Liver (tissue), 9 donors: ENCODE measurements around the gene RFPL1. TPM values are rescaled to one million over a fixed set of nuclear protein-coding genes. Genes with fewer than 3 reads are reported as not detected.
"Not testable (repeated sequence)": the region's sequence is repeated elsewhere in the genome, so short reads cannot be mapped to it uniquely, and the experiment has no call there.

Experiments
- DNase-seq: peaks from one replicate; pipeline ENCODE4 v3.0.0-alpha.2; 2017; ENCODE audit warnings: low spot score
- H3K27ac ChIP-seq, 2 donors: one replicate each; pipeline ENCODE4 v1.7.0; 2013; ENCODE audit warnings: inconsistent platforms in 2 of 2, low read length in 2 of 2, control low read depth in 1 of 2, low read depth in 1 of 2, mild to moderate bottlenecking in 1 of 2
- H3K27me3 ChIP-seq, 4 donors: one replicate each; pipeline versions ENCODE4 v1.6.1 to v1.7.0; 2013; ENCODE audit warnings: low read length in 3 of 4, inconsistent platforms in 1 of 4, mild to moderate bottlenecking in 1 of 4, moderate library complexity in 1 of 4; ENCODE audit not compliant: control insufficient read depth in 4 of 4, insufficient read depth in 4 of 4
- H3K36me3 ChIP-seq, 4 donors: one replicate each; pipeline versions ENCODE4 v1.6.1 to v1.7.0; 2013; ENCODE audit warnings: low read length in 3 of 4, mild to moderate bottlenecking in 3 of 4, low read depth in 1 of 4, moderate library complexity in 1 of 4; ENCODE audit not compliant: control insufficient read depth in 4 of 4, insufficient read depth in 3 of 4
- H3K4me1 ChIP-seq, 4 donors: one replicate each; pipeline versions ENCODE4 v1.6.1 to v1.7.0; 2013; ENCODE audit warnings: low read length in 3 of 4, mild to moderate bottlenecking in 3 of 4, moderate library complexity in 1 of 4; ENCODE audit not compliant: control insufficient read depth in 4 of 4, insufficient read depth in 4 of 4
- H3K4me3 ChIP-seq, 3 donors: one replicate each; pipeline versions ENCODE4 v1.6.1 to v1.7.0; 2013; ENCODE audit warnings: low read length in 3 of 3, control low read depth in 1 of 3, low read depth in 1 of 3, mild to moderate bottlenecking in 1 of 3
- H3K9ac ChIP-seq, 2 donors: one replicate each; pipeline ENCODE4 v1.7.0; 2013; ENCODE audit warnings: low read length in 2 of 2, mild to moderate bottlenecking in 2 of 2, moderate library complexity in 2 of 2, control low read depth in 1 of 2, low read depth in 1 of 2
- H3K9me3 ChIP-seq, 4 donors: one replicate each; pipeline versions ENCODE4 v1.6.1 to v1.7.0; 2013; ENCODE audit warnings: low read length in 3 of 4; ENCODE audit not compliant: control insufficient read depth in 4 of 4
- FOXA1 ChIP-seq: IDR thresholded peaks from 2 replicates; pipeline ENCODE4 v1.6.1; 2016; ENCODE audit warnings: antibody characterized with exemption
- FOXA2 ChIP-seq: IDR thresholded peaks from 2 replicates; pipeline ENCODE4 v1.6.1; 2016; ENCODE audit warnings: antibody characterized with exemption
- GABPA ChIP-seq, 2 donors: IDR thresholded peaks in 1 of 2; conservative IDR thresholded peaks in 1 of 2; 2 replicates each; pipeline ENCODE4 v1.6.1; 2016; ENCODE audit warnings: antibody characterized with exemption in 2 of 2, mild to moderate bottlenecking in 1 of 2, moderate library complexity in 1 of 2
- HNF4A ChIP-seq, 2 donors: conservative IDR thresholded peaks; 2 replicates each; pipeline ENCODE4 v1.6.1; 2016; ENCODE audit warnings: antibody characterized with exemption in 2 of 2, mild to moderate bottlenecking in 2 of 2
- HNF4G ChIP-seq: IDR thresholded peaks from 2 replicates; pipeline ENCODE4 v1.6.1; 2016; ENCODE audit warnings: antibody characterized with exemption
- JUND ChIP-seq, 2 donors: IDR thresholded peaks; 2 replicates each; pipeline ENCODE4 v1.6.1; 2016; ENCODE audit warnings: antibody characterized with exemption in 2 of 2
- RAD21 ChIP-seq, 2 donors: IDR thresholded peaks; 2 replicates each; pipeline ENCODE4 v1.6.1; 2016; ENCODE audit warnings: antibody characterized with exemption in 2 of 2, mild to moderate bottlenecking in 2 of 2
- SP1 ChIP-seq: IDR thresholded peaks from 2 replicates; pipeline ENCODE4 v1.6.1; 2018; ENCODE audit warnings: antibody characterized with exemption, mild to moderate bottlenecking
- ZBTB33 ChIP-seq: IDR thresholded peaks from 2 replicates; pipeline ENCODE4 v1.6.1; 2016; ENCODE audit warnings: antibody characterized with exemption
- WGBS: extraction: QIAGEN DNeasy Blood & Tissue Kit; methylation state at CpG from one replicate; pipeline ENCODE4 v1.1.7; 2013; 5-methylcytosine and 5-hydroxymethylcytosine counted together
- polyA plus RNA-seq, 2 donors: library from polyadenylated mRNA; stranded (reverse) in 1 of 2; unstranded in 1 of 2; fragments of 200-250 nt in 1 of 2; fragments of >200 nt in 1 of 2; fragmentation: Nextera tagmentation in 1 of 2; extraction: Ambion mirVana in 1 of 2; gene quantifications; one replicate each; pipeline versions ENCODE4 v1.2.1 to v1.2.3, GENCODE V29; 2013 to 2015
- total RNA-seq, 2 donors: library from RNA; depleted of rRNA; stranded (reverse); fragments of >200 nt; gene quantifications; one replicate each; pipeline ENCODE4 v1.2.3, GENCODE V29; 2014
- TF ChIP-seq, protein P1 (sequence below): IDR thresholded peaks from 2 replicates; pipeline ENCODE4 v1.6.1; 2016; ENCODE audit warnings: antibody characterized with exemption
- TF ChIP-seq, protein P2 (sequence below): IDR thresholded peaks from 2 replicates; pipeline ENCODE4 v1.6.1; 2016; ENCODE audit warnings: antibody characterized with exemption, mild to moderate bottlenecking
- donor health status: healthy.
- donor health status: healthy.
- donor health status: healthy.
- donor health status: healthy.
- donor health status: healthy.

RFPL1 gene
- total and polyA plus RNA-seq, 4 donors, result 1.0 TPM; not detected in 2

DNA sequence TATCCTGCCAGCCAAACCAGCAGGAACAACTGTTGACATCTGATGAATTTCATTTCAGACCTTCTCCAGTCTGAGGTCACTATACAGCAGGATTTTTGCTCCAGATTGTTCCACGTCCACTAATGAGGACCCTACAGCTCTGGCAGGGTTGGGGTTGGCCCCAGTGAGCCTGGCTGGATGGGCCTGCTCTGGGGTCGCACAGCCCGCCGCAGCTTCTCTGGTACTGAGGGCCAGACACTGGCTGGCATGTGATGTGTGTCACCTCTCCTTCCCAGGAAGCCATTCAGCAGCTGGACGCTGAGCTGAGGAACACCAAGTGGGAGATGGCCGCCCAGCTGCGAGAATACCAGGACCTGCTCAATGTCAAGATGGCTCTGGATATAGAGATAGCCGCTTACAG is 47.1 kb downstream of the RFPL1 start:
- Histone ChIP-seq H3K9me3 (no peaks in the 10 kb centered on the region), H3K9ac (no peak overlapping the region), H3K36me3 (no peaks in the 10 kb centered on the region), H3K4me1 (peaks cover 6 to 10% (median 8%) of the 10 kb centered on the region in 4 donors), H3K27ac (no peak overlapping the region), H3K4me3 (no peak overlapping the region), H3K27me3 (peaks cover 0 to 3% (median under 1%) of the 10 kb centered on the region in 4 donors)
- 95% methylated on average over 8 of the region's 8 CpGs for WGBS
- TF ChIP-seq HNF4A (conservative IDR thresholded peaks at IDR 0.05), result no peak
- TF ChIP-seq, protein P1, sequence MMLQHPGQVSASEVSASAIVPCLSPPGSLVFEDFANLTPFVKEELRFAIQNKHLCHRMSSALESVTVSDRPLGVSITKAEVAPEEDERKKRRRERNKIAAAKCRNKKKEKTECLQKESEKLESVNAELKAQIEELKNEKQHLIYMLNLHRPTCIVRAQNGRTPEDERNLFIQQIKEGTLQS, result no peak
- no peak for TF ChIP-seq SP1
- no peak for TF ChIP-seq JUND (IDR thresholded peaks at IDR 0.05)
- no peak for TF ChIP-seq HNF4G
- no peak for TF ChIP-seq FOXA2
- no peak for TF ChIP-seq RAD21 (IDR thresholded peaks at IDR 0.05)
- DNase-seq, result no peak

GRCh38 chr22:29487426-29487986 is 49.1 kb downstream of the RFPL1 start:
- DNase-seq, result no peak
- Histone ChIP-seq H3K4me3 (no peak overlapping the region), H3K27me3 (no peaks in the 10 kb centered on the region), H3K9ac (no peak overlapping the region), H3K4me1 (no peaks in the 10 kb centered on the region), H3K36me3 (no peaks in the 10 kb centered on the region), H3K27ac (no peak overlapping the region), H3K9me3 (no peaks in the 10 kb centered on the region)
- TF ChIP-seq FOXA2 (no peak), RAD21 (IDR thresholded peaks at IDR 0.05) (no peak), FOXA1 (no peak), GABPA (IDR thresholded peaks at IDR 0.05 in 1 of 2, conservative IDR thresholded peaks at IDR 0.05 in 1 of 2) (no peak), ZBTB33 (no peak)
- TF ChIP-seq, protein P2, sequence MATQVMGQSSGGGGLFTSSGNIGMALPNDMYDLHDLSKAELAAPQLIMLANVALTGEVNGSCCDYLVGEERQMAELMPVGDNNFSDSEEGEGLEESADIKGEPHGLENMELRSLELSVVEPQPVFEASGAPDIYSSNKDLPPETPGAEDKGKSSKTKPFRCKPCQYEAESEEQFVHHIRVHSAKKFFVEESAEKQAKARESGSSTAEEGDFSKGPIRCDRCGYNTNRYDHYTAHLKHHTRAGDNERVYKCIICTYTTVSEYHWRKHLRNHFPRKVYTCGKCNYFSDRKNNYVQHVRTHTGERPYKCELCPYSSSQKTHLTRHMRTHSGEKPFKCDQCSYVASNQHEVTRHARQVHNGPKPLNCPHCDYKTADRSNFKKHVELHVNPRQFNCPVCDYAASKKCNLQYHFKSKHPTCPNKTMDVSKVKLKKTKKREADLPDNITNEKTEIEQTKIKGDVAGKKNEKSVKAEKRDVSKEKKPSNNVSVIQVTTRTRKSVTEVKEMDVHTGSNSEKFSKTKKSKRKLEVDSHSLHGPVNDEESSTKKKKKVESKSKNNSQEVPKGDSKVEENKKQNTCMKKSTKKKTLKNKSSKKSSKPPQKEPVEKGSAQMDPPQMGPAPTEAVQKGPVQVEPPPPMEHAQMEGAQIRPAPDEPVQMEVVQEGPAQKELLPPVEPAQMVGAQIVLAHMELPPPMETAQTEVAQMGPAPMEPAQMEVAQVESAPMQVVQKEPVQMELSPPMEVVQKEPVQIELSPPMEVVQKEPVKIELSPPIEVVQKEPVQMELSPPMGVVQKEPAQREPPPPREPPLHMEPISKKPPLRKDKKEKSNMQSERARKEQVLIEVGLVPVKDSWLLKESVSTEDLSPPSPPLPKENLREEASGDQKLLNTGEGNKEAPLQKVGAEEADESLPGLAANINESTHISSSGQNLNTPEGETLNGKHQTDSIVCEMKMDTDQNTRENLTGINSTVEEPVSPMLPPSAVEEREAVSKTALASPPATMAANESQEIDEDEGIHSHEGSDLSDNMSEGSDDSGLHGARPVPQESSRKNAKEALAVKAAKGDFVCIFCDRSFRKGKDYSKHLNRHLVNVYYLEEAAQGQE, result no peak
- TF ChIP-seq, protein P1, result no peak
- WGBS, result 86% methylated on average over 6 of the region's 6 CpGs

GRCh38 chr22:29489127-29489780 is 50.9 kb downstream of the RFPL1 start:
- DNase-seq, H3K36me3 ChIP-seq, H3K4me3 ChIP-seq, H3K27ac ChIP-seq, H3K9ac ChIP-seq, H3K27me3 ChIP-seq, H3K9me3 ChIP-seq, H3K4me1 ChIP-seq: not testable (repeated sequence)
- WGBS, result 84% methylated on average over 8 of the region's 8 CpGs
